NB4 (cell line): Measurements from ENCODE around the gene MCRIP2.

Experiments
- MYC ChIP-seq: IDR thresholded peaks from 2 replicates; pipeline ENCODE4 v1.6.1; 2011; ENCODE audit warnings: low read depth, low read length
- POLR2A ChIP-seq: IDR thresholded peaks from 2 replicates; pipeline ENCODE4 v1.6.1; 2011; ENCODE audit warnings: mild to moderate bottlenecking; ENCODE audit not compliant: insufficient read length; ENCODE audit errors: extremely low read depth
- TF ChIP-seq, protein P1 (sequence below): IDR thresholded peaks from one replicate; pipeline ENCODE4 v1.5.1; 2012; ENCODE audit warnings: low read depth, low read length
- TF ChIP-seq, protein P2 (sequence below): IDR thresholded peaks from 2 replicates; pipeline ENCODE4 v1.6.1; 2011; ENCODE audit warnings: low read depth, low read length

DNA sequence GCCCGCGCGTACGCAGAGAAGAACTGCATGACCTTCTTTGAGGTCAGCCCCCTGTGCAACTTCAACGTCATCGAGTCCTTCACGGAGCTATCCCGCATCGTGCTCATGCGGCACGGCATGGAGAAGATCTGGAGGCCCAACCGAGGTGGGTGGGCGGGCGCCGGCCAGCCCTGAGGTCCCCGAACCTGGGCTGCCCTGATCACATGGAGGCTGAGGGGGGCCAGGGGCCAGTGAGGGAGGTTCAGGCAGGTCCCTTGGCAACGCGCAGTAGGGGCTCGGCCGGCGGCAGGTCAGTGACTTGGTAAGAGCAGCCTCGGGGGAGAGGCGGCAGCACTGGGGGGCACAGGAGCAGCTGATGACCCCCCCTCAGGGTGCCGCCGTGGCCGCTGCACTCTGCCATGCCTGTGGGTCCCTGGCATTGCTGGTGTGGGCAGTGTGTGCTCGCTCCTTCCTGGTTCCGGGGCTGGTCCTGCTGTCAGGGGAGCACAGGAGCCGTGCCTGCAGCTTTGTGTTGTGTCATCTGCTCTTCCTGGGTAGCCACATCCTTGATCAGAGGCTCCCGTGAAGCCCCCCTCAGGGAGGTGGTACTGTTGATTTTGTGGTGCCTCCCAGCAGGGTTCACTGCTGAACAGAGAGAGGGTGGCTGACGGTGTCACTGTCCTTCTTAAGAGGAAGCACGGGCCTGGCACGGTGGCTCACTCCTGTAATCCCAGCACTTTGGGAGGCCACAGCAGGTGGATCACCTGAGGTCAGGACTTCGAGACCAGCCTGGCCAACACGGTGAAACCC is 15.5 kb upstream of the MCRIP2 start:
- TF ChIP-seq POLR2A (no peak), MYC (no peak)
- TF ChIP-seq, protein P1, sequence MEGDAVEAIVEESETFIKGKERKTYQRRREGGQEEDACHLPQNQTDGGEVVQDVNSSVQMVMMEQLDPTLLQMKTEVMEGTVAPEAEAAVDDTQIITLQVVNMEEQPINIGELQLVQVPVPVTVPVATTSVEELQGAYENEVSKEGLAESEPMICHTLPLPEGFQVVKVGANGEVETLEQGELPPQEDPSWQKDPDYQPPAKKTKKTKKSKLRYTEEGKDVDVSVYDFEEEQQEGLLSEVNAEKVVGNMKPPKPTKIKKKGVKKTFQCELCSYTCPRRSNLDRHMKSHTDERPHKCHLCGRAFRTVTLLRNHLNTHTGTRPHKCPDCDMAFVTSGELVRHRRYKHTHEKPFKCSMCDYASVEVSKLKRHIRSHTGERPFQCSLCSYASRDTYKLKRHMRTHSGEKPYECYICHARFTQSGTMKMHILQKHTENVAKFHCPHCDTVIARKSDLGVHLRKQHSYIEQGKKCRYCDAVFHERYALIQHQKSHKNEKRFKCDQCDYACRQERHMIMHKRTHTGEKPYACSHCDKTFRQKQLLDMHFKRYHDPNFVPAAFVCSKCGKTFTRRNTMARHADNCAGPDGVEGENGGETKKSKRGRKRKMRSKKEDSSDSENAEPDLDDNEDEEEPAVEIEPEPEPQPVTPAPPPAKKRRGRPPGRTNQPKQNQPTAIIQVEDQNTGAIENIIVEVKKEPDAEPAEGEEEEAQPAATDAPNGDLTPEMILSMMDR: no peak
- TF ChIP-seq, protein P2, sequence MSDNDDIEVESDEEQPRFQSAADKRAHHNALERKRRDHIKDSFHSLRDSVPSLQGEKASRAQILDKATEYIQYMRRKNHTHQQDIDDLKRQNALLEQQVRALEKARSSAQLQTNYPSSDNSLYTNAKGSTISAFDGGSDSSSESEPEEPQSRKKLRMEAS: no peak
